Effector memory CD8-positive, alpha-beta T cell (primary cell): Measurements from ENCODE around the gene SLC17A8.

Experiments
- ATAC-seq: fragments of 150-1000 bp; cut with Tn5 transposase; replicated peaks from 2 replicates; pipeline ENCODE4 v1.10.0; 2021; ENCODE audit warnings: mild to moderate bottlenecking, moderate library complexity
- DNase-seq, 3 experiments: peaks; one replicate each; pipeline ENCODE4 v3.0.0; 2021
- H3K27ac Mint-ChIP-seq, 2 donors: one replicate each; pipeline ENCODE4 v1.8.0; 2022; ENCODE audit warnings: mild to moderate bottlenecking in 2 of 2, mixed read lengths in 2 of 2, moderate library complexity in 2 of 2
- H3K27me3 Mint-ChIP-seq, 2 donors: one replicate each; pipeline ENCODE4 v1.8.0; 2022; ENCODE audit warnings: mixed read lengths in 2 of 2
- H3K36me3 Mint-ChIP-seq: one replicate; pipeline ENCODE4 v1.8.0; 2022; ENCODE audit warnings: mild to moderate bottlenecking, moderate library complexity, mixed read lengths; ENCODE audit not compliant: insufficient read depth
- H3K4me1 Mint-ChIP-seq, 2 donors: one replicate each; pipeline ENCODE4 v1.8.0; 2022; ENCODE audit warnings: low read depth in 2 of 2, mixed read lengths in 2 of 2
- H3K4me3 Mint-ChIP-seq, 2 donors: one replicate each; pipeline ENCODE4 v1.8.0; 2022; ENCODE audit warnings: mild to moderate bottlenecking in 2 of 2, mixed read lengths in 2 of 2, moderate library complexity in 2 of 2
- H3K9me3 Mint-ChIP-seq, 2 donors: one replicate each; pipeline ENCODE4 v1.8.0; 2022; ENCODE audit warnings: mixed read lengths in 2 of 2

Gene SLC17A8

GRCh38 chr12:100345020-100345767 is 11.7 kb upstream of the SLC17A8 start:
- Mint-ChIP-seq H3K27ac (peak overlapping the region in 1 of 2 donors; percentile 16), H3K4me3 (no peak overlapping the region), H3K9me3 (peaks cover 0 to 3% of the 10 kb centered on the region in 2 donors), H3K27me3 (no peaks in the 10 kb centered on the region), H3K36me3 (no peaks in the 10 kb centered on the region), H3K4me1 (no peaks in the 10 kb centered on the region)
- no peak for DNase-seq
- ATAC-seq: no peak

GRCh38 chr12:100346660-100347059 is 10.2 kb upstream of the SLC17A8 start:
- Mint-ChIP-seq H3K4me3 (no peak overlapping the region), H3K27me3 (no peaks in the 10 kb centered on the region)
- ATAC-seq: no peak

GRCh38 chr12:100348657-100349454 is 8.0 kb upstream of the SLC17A8 start:
- ATAC-seq: no peak
- H3K4me3 Mint-ChIP-seq: no peak overlapping the region
- H3K9me3 Mint-ChIP-seq: no peaks in the 10 kb centered on the region
- H3K27me3 Mint-ChIP-seq: peaks cover 13 to 14% of the 10 kb centered on the region in 2 donors
- no peaks in the 10 kb centered on the region for H3K36me3 Mint-ChIP-seq
- H3K27ac Mint-ChIP-seq: no peak overlapping the region
- DNase-seq: no peak
- no peaks in the 10 kb centered on the region for H3K4me1 Mint-ChIP-seq

More at GRCh38 chr12:100346660-100347059, 10.2 kb upstream of the SLC17A8 start:
- no peak for DNase-seq
- H3K27ac Mint-ChIP-seq: no peak overlapping the region
- peaks cover 0 to 3% of the 10 kb centered on the region in 2 donors for H3K9me3 Mint-ChIP-seq
- no peaks in the 10 kb centered on the region for H3K4me1 Mint-ChIP-seq
- no peaks in the 10 kb centered on the region for H3K36me3 Mint-ChIP-seq

GRCh38 chr12:100359248-100359647 is 2.4 kb downstream of the SLC17A8 start:
- DNase-seq (no peak), ATAC-seq (no peak)
- H3K27ac Mint-ChIP-seq: no peak overlapping the region
- H3K36me3 Mint-ChIP-seq: no peaks in the 10 kb centered on the region
- no peaks in the 10 kb centered on the region for H3K4me1 Mint-ChIP-seq
- H3K4me3 Mint-ChIP-seq: no peak overlapping the region
- H3K9me3 Mint-ChIP-seq: no peaks in the 10 kb centered on the region
- H3K27me3 Mint-ChIP-seq: peaks cover 47 to 77% of the 10 kb centered on the region in 2 donors

- DNase-seq (no peak), ATAC-seq (no peak)
- Mint-ChIP-seq H3K4me1 (no peaks in the 10 kb centered on the region), H3K27me3 (peaks cover 47 to 77% of the 10 kb centered on the region in 2 donors), H3K36me3 (no peaks in the 10 kb centered on the region), H3K9me3 (no peaks in the 10 kb centered on the region), H3K27ac (no peak overlapping the region), H3K4me3 (no peak overlapping the region)
These were observed 2.9 kb downstream of the SLC17A8 start for GRCh38 chr12:100359822-100360221.

GRCh38 chr12:100360450-100360849 is 3.6 kb downstream of the SLC17A8 start:
- DNase-seq (no peak), ATAC-seq (no peak)
- H3K4me3 Mint-ChIP-seq: no peak overlapping the region
- H3K9me3 Mint-ChIP-seq: no peaks in the 10 kb centered on the region
- H3K27me3 Mint-ChIP-seq: peaks cover 44 to 73% of the 10 kb centered on the region in 2 donors
- no peaks in the 10 kb centered on the region for H3K36me3 Mint-ChIP-seq
- H3K27ac Mint-ChIP-seq: no peak overlapping the region
- H3K4me1 Mint-ChIP-seq: no peaks in the 10 kb centered on the region

GRCh38 chr12:100364324-100364723 is 7.5 kb downstream of the SLC17A8 start:
- Mint-ChIP-seq H3K36me3 (no peaks in the 10 kb centered on the region), H3K27me3 (peaks cover 36 to 69% of the 10 kb centered on the region in 2 donors), H3K9me3 (no peaks in the 10 kb centered on the region), H3K27ac (no peak overlapping the region), H3K4me1 (no peaks in the 10 kb centered on the region), H3K4me3 (no peak overlapping the region)
- no peak for DNase-seq
- no peak for ATAC-seq

- H3K27ac Mint-ChIP-seq: no peak overlapping the region
- ATAC-seq (no peak), DNase-seq (no peak)
- H3K4me1 Mint-ChIP-seq: no peaks in the 10 kb centered on the region
- H3K27me3 Mint-ChIP-seq: peaks cover 35 to 58% of the 10 kb centered on the region in 2 donors
- H3K9me3 Mint-ChIP-seq: no peaks in the 10 kb centered on the region
- no peaks in the 10 kb centered on the region for H3K36me3 Mint-ChIP-seq
- no peak overlapping the region for H3K4me3 Mint-ChIP-seq
These were observed 8.5 kb downstream of the SLC17A8 start for GRCh38 chr12:100365411-100365810.

GRCh38 chr12:100368066-100368465 is 11.2 kb downstream of the SLC17A8 start:
- H3K36me3 Mint-ChIP-seq: no peaks in the 10 kb centered on the region
- peaks cover 26 to 32% of the 10 kb centered on the region in 2 donors for H3K27me3 Mint-ChIP-seq
- no peaks in the 10 kb centered on the region for H3K9me3 Mint-ChIP-seq
- DNase-seq (no peak), ATAC-seq (no peak)
- H3K27ac Mint-ChIP-seq: no peak overlapping the region
- no peak overlapping the region for H3K4me3 Mint-ChIP-seq
- H3K4me1 Mint-ChIP-seq: no peaks in the 10 kb centered on the region

GRCh38 chr12:100371146-100371545 is 14.3 kb downstream of the SLC17A8 start:
- no peak overlapping the region for H3K4me3 Mint-ChIP-seq
- no peak for ATAC-seq
- no peaks in the 10 kb centered on the region for H3K4me1 Mint-ChIP-seq

GRCh38 chr12:100372853-100373640 is 16.2 kb downstream of the SLC17A8 start:
- ATAC-seq (no peak), DNase-seq (no peak)
- H3K27me3 Mint-ChIP-seq: peaks cover 19 to 22% of the 10 kb centered on the region in 2 donors
- H3K4me1 Mint-ChIP-seq: no peaks in the 10 kb centered on the region
- no peak overlapping the region for H3K4me3 Mint-ChIP-seq
- no peaks in the 10 kb centered on the region for H3K9me3 Mint-ChIP-seq
- H3K27ac Mint-ChIP-seq: no peak overlapping the region
- H3K36me3 Mint-ChIP-seq: no peaks in the 10 kb centered on the region

More at GRCh38 chr12:100371146-100371545, 14.3 kb downstream of the SLC17A8 start:
- Mint-ChIP-seq H3K27ac (no peak overlapping the region), H3K27me3 (peaks cover 27 to 31% of the 10 kb centered on the region in 2 donors), H3K36me3 (no peaks in the 10 kb centered on the region), H3K9me3 (no peaks in the 10 kb centered on the region)
- DNase-seq: no peak

- Mint-ChIP-seq H3K4me3 (no peak overlapping the region), H3K9me3 (no peaks in the 10 kb centered on the region), H3K27me3 (peaks cover 7 to 12% of the 10 kb centered on the region in 2 donors), H3K27ac (no peak overlapping the region), H3K4me1 (no peaks in the 10 kb centered on the region), H3K36me3 (no peaks in the 10 kb centered on the region)
- ATAC-seq (no peak), DNase-seq (no peak)
These were observed 18.3 kb downstream of the SLC17A8 start for GRCh38 chr12:100375038-100375735.

GRCh38 chr12:100376161-100376560 is 19.3 kb downstream of the SLC17A8 start:
- Mint-ChIP-seq H3K27ac (no peak overlapping the region), H3K36me3 (no peaks in the 10 kb centered on the region), H3K4me3 (no peak overlapping the region), H3K27me3 (peaks cover 7 to 12% of the 10 kb centered on the region in 2 donors), H3K9me3 (no peaks in the 10 kb centered on the region), H3K4me1 (no peaks in the 10 kb centered on the region)
- ATAC-seq: no peak
- DNase-seq: no peak
